Measurements from ENCODE around the gene BTG2. TPM values are rescaled to one million over a fixed set of nuclear protein-coding genes. Genes with fewer than 3 reads are reported as not detected.

Gene BTG2
- polyA plus RNA-seq, 1 donor = 120 TPM

GRCh38 chr1:203340112-203340790 is 34.9 kb downstream of the BTG2 start:
- peak; percentile 79 for DNase-seq (ENCODE audit: low read depth)

GRCh38 chr1:203342192-203342940 is 37.0 kb downstream of the BTG2 start:
- DNase-seq (ENCODE audit: low read depth) = no peak

GRCh38 chr1:203343956-203344754 is 38.8 kb downstream of the BTG2 start:
- DNase-seq (ENCODE audit: low read depth) = no peak

- no peak for DNase-seq (ENCODE audit: low read depth)
Measured at GRCh38 chr1:203346060-203346768, 40.9 kb downstream of the BTG2 start.

- DNase-seq (ENCODE audit: low read depth) = no peak
Measured at GRCh38 chr1:203346769-203347102, 41.4 kb downstream of the BTG2 start.

- DNase-seq (ENCODE audit: low read depth) = no peak
Measured at GRCh38 chr1:203349166-203349565, 43.8 kb downstream of the BTG2 start.

GRCh38 chr1:203349773-203350524 is 44.6 kb downstream of the BTG2 start:
- no peak for DNase-seq (ENCODE audit: low read depth)

- peak; percentile 72 for DNase-seq (ENCODE audit: low read depth)
Measured at GRCh38 chr1:203351037-203351625, 45.8 kb downstream of the BTG2 start, which contains the start of gene FMOD. Gene FMOD (minus strand): TSS chr1:203351122. CDS start chr1:203348270, 2,852 bp downstream.

GRCh38 chr1:203353486-203353885 is 48.2 kb downstream of the BTG2 start:
- DNase-seq (ENCODE audit: low read depth) = no peak

- no peak for DNase-seq (ENCODE audit: low read depth)
Measured at GRCh38 chr1:203354246-203354645, 48.9 kb downstream of the BTG2 start.

GRCh38 chr1:203359010-203359571 is 53.8 kb downstream of the BTG2 start:
- DNase-seq (ENCODE audit: low read depth) = no peak

Other genes starting within 250 kb of the BTG2 start
- gene MYOG, start 219.5 kb upstream of the BTG2 start, polyA plus RNA-seq (ENCODE audit: insufficient read length) = 442 TPM
- 5.3 TPM for gene ADORA1, start 177.8 kb upstream of the BTG2 start, polyA plus RNA-seq (ENCODE audit: insufficient read length)
- 278 TPM for gene MYBPH, start 129.7 kb upstream of the BTG2 start, polyA plus RNA-seq (ENCODE audit: insufficient read length)
- 1.1 TPM for gene CHI3L1, start 118.8 kb upstream of the BTG2 start, polyA plus RNA-seq (ENCODE audit: insufficient read length)
- gene CHIT1, start 75.8 kb upstream of the BTG2 start, polyA plus RNA-seq (ENCODE audit: insufficient read length) = 0.71 TPM
- gene FMOD, start 45.6 kb downstream of the BTG2 start, polyA plus RNA-seq (ENCODE audit: insufficient read length) = 75.8 TPM
- gene PRELP, start 170.3 kb downstream of the BTG2 start, polyA plus RNA-seq (ENCODE audit: insufficient read length) = 1.5 TPM
- gene OPTC, start 188.6 kb downstream of the BTG2 start, polyA plus RNA-seq (ENCODE audit: insufficient read length) = not detected

Measured in forelimb muscle (tissue), 1 donor.